Activated CD4-positive, alpha-beta T cell treated with anti-CD3 and anti-CD28 coated beads, Interleukin-10, Interleukin-2, amounts not matched to agents 100 ng/mL and 50 ng/mL, durations not matched to agents 16 hours and 8 hours (primary cell): ENCODE data around the gene WAPL.

Experiments
- DNase-seq: peaks from one replicate; pipeline ENCODE4 v3.0.0-alpha.2; 2020

Gene WAPL

DNA sequence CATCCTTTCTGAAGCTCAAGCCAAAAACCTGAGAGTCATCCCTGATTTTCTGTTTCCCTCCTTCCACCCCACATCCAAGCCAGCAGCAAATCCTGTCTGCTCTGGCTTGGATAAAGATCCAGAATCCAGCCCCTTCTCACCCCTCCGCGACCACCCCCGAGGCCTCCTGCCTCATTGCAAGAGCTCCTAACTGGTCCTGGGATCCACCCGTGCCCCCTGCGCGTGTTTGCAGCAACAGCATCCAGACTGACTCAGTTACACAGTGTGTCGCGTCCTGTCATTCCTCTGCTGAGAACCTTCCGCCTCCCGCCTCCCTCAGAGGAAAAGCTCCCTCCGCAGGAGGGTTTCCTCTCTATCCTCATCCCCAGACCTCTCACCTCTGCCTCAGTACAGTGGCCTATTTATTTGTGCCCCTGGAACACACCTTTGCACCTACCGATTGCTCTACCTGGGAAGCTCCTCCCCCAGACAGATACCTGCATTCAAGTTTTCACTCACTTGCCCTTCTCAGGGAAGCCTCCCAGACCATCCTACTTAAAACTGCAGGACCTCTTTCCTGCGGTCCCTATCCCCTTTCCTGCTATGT lies 133.4 kb downstream of the WAPL start:
- DNase-seq = no peak

GRCh38 chr10:86387178-86387794 lies 134.3 kb downstream of the WAPL start:
- DNase-seq = no peak

- no peak for DNase-seq
Observed at GRCh38 chr10:86385806-86386205, 135.8 kb downstream of the WAPL start.
